OCI-LY7 (cell line): ENCODE measurements around the gene TUBGCP6.

ENCODE experiments used
- CTCF ChIP-seq: fragments of 200-600 bp; sonication (generic); conservative IDR thresholded peaks from 2 replicates; pipeline ENCODE4 v1.5.1; 2014; ENCODE audit warnings: mild to moderate bottlenecking, antibody characterized with exemption, low read length, moderate library complexity, mixed read lengths
- EZH2phosphoT487 ChIP-seq: fragments of 200-600 bp; sonication (generic); IDR thresholded peaks from 2 replicates; pipeline ENCODE4 v1.6.1; 2018; ENCODE audit warnings: low read depth, borderline replicate concordance, mild to moderate bottlenecking, mixed run types, antibody characterized with exemption, low read length, moderate library complexity, mixed read lengths

DNA sequence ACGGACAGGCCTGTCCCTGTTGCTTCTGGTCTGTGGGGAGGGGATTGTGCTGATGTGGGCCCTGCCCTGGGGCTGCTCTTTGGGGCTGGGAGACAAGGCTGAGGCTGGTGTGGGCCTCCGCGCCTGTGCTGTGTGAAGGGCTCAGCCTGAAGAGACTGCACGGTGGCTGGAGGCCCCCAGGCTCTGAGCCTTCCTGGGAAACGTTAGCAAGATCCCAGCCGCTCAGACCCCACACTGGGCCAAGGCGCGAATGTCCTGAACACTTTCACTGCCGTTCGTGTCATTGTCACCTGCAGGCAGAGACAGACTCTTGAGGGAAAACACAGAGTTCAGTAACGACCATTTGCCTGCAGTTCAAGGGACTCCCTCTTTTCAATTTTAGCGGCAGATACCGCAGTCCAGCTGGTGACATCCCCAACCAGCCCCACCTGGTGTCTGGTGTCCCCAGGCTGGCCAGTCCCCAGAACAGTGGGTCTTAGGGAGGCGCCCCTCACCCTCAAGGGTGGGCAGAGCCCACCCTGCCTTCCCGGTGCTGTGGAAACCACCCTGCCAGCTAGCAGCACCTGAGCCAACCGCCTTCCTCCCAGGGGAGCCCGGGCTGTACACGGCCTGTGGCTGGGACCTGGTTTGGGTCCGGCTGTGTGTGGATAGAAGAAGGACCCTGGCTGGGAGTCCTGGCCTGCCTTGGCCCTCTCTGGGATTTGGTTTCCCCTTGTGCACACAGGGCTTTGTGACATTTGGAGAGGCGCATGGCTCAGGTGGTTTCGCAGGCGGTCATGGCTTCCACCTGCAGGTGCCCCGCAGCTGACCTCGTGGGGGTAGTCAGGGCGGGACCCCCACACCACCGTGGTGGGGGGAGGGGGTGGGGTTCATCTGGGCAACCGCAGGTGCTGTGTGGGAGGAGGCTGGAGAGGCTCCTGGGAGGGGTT lies 68.6 kb downstream of the TUBGCP6 start:
- TF ChIP-seq CTCF (no peak), EZH2phosphoT487 (no peak)
